Measurements from ENCODE around the gene IL23R. TPM values are rescaled to one million over a fixed set of nuclear protein-coding genes. Genes with fewer than 3 reads are reported as not detected.

Gene IL23R
- total and polyA plus RNA-seq, 2 donors (not counting 3 experiments of a cell fraction or from before 2014, with no cell fraction given) = not detected

- no peaks in the 10 kb centered on the region for H3K9me3 ChIP-seq (replicated peaks; ENCODE audit: control insufficient read depth, insufficient read depth, low read length)
- H3K4me3 ChIP-seq (replicated peaks in 1 of 3; ENCODE audit: insufficient read depth in 1 of 3, low read depth in 1 of 3, low read length in 3 of 3) = no peak overlapping the region
- CTCF ChIA-PET = interaction anchor here (0.6 to 1.2 kb wide), 6 partner anchors 11 to 234 kb away, joined by 3 to 4 read pairs (median 3); no protein-coding TSS in a partner anchor
- intact Hi-C loops (cut with micrococcal nuclease) = loop anchor here (10.0 kb wide), 1 partner anchor 463 kb away; no protein-coding TSS in a partner anchor
- no peak overlapping the region for H3K9ac ChIP-seq (replicated peaks; ENCODE audit: extremely low read depth, insufficient read depth, low read length)
- no peak overlapping the region for H3K27ac ChIP-seq (ENCODE audit: insufficient read depth, low read depth, low read length)
- POLR2A ChIA-PET = no interaction called here
- TF ChIP-seq, protein P1, sequence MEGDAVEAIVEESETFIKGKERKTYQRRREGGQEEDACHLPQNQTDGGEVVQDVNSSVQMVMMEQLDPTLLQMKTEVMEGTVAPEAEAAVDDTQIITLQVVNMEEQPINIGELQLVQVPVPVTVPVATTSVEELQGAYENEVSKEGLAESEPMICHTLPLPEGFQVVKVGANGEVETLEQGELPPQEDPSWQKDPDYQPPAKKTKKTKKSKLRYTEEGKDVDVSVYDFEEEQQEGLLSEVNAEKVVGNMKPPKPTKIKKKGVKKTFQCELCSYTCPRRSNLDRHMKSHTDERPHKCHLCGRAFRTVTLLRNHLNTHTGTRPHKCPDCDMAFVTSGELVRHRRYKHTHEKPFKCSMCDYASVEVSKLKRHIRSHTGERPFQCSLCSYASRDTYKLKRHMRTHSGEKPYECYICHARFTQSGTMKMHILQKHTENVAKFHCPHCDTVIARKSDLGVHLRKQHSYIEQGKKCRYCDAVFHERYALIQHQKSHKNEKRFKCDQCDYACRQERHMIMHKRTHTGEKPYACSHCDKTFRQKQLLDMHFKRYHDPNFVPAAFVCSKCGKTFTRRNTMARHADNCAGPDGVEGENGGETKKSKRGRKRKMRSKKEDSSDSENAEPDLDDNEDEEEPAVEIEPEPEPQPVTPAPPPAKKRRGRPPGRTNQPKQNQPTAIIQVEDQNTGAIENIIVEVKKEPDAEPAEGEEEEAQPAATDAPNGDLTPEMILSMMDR (IDR thresholded peaks at IDR 0.05; ENCODE audit: extremely low read depth in 1 of 2, insufficient read depth in 1 of 2, low read depth in 1 of 2, low read length in 2 of 2) = peak in 1 of 2 donors; percentile 12
- TF ChIP-seq POLR2A (IDR thresholded peaks at IDR 0.05; ENCODE audit: low read depth, low read length) = no peak
- DNase-seq (ENCODE audit: low read depth, low spot score) (no peak), FAIRE-seq (no peak)
- H3K4me1 ChIP-seq (ENCODE audit: control insufficient read depth, extremely low read depth, insufficient read depth, low read length) = peaks cover 33% of the 10 kb centered on the region
- H4K20me1 ChIP-seq (replicated peaks; ENCODE audit: control insufficient read depth, extremely low read depth, insufficient read depth, low read length) = no peaks in the 10 kb centered on the region
- BruUV-seq (replicated peaks) = no TSS peak
- H3K79me2 ChIP-seq (ENCODE audit: control insufficient read depth, insufficient read depth, low read length) = no peaks in the 10 kb centered on the region
- no peaks in the 10 kb centered on the region for H3K36me3 ChIP-seq (ENCODE audit: control insufficient read depth in 2 of 2, extremely low read depth in 1 of 2, insufficient read depth in 2 of 2, low read length in 2 of 2)
- no peaks in the 10 kb centered on the region for H3K27me3 ChIP-seq (ENCODE audit: control insufficient read depth in 2 of 2, insufficient read depth in 2 of 2, low read length in 2 of 2)
- H3K9me1 ChIP-seq (replicated peaks; ENCODE audit: control insufficient read depth, extremely low read depth, insufficient read depth, low read length) = no peaks in the 10 kb centered on the region
- dilution Hi-C loops (cut with MboI; ENCODE audit: extremely low pct_ligation_motif_present, low sequenced_read_pairs) = no loop called here
- H3K4me2 ChIP-seq (ENCODE audit: insufficient read depth, low read length) = no peak overlapping the region
- H2AFZ ChIP-seq (ENCODE audit: low read depth, low read length) = no peak overlapping the region
These were observed 95.4 kb downstream of the IL23R start for GRCh38 chr1:67261680-67262079.

DNA sequence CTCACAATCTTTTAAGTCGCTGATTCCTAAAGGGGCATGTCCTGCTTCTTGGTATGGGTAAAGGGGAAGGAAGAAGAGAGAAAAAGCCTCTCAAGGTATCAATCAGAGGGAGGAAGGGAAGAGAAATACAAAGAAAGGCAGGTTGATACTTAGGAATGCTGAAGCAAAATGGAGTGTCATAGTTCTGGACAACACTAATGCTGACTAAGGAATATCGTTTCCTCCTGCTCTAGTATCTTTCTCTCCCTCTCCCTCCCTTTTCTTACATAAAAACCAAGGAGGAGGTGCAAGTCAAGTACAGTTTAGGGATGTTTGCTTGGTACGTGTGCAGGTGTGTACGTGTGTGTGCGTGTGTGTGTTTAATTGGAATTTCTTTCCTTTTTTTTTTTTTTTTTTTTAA is 96.5 kb downstream of the IL23R start:
- H3K27ac ChIP-seq (ENCODE audit: insufficient read depth, low read depth, low read length) = no peak overlapping the region
- POLR2A ChIA-PET = no interaction called here
- TF ChIP-seq MYC (IDR thresholded peaks at IDR 0.05; ENCODE audit: low read depth, low read length) = no peak
- no peak for TF ChIP-seq EZH2 (IDR thresholded peaks at IDR 0.05; ENCODE audit: borderline replicate concordance, low read depth, low read length, severe bottlenecking)
- no peaks in the 10 kb centered on the region for H4K20me1 ChIP-seq (replicated peaks; ENCODE audit: control insufficient read depth, extremely low read depth, insufficient read depth, low read length)
- FAIRE-seq (no peak), DNase-seq (ENCODE audit: low read depth, low spot score) (no peak)
- H3K9ac ChIP-seq (replicated peaks; ENCODE audit: extremely low read depth, insufficient read depth, low read length) = no peak overlapping the region
- peaks cover 33% of the 10 kb centered on the region for H3K4me1 ChIP-seq (ENCODE audit: control insufficient read depth, extremely low read depth, insufficient read depth, low read length)
- no peaks in the 10 kb centered on the region for H3K79me2 ChIP-seq (ENCODE audit: control insufficient read depth, insufficient read depth, low read length)
- no peaks in the 10 kb centered on the region for H3K9me3 ChIP-seq (replicated peaks; ENCODE audit: control insufficient read depth, insufficient read depth, low read length)
- H3K4me3 ChIP-seq (replicated peaks in 1 of 3; ENCODE audit: insufficient read depth in 1 of 3, low read depth in 1 of 3, low read length in 3 of 3) = no peak overlapping the region
- H3K4me2 ChIP-seq (ENCODE audit: insufficient read depth, low read length) = no peak overlapping the region
- CTCF ChIA-PET = no interaction called here
- BruUV-seq (replicated peaks) = no TSS peak
- no peak overlapping the region for H2AFZ ChIP-seq (ENCODE audit: low read depth, low read length)
- no peaks in the 10 kb centered on the region for H3K36me3 ChIP-seq (ENCODE audit: control insufficient read depth in 2 of 2, extremely low read depth in 1 of 2, insufficient read depth in 2 of 2, low read length in 2 of 2)
- dilution Hi-C loops (cut with MboI; ENCODE audit: extremely low pct_ligation_motif_present, low sequenced_read_pairs) (no loop called here), intact Hi-C loops (cut with micrococcal nuclease) (loop anchor here (10.0 kb wide), 1 partner anchor 462 kb away; no protein-coding TSS in a partner anchor)
- no peaks in the 10 kb centered on the region for H3K27me3 ChIP-seq (ENCODE audit: control insufficient read depth in 2 of 2, insufficient read depth in 2 of 2, low read length in 2 of 2)
- no peaks in the 10 kb centered on the region for H3K9me1 ChIP-seq (replicated peaks; ENCODE audit: control insufficient read depth, extremely low read depth, insufficient read depth, low read length)
